IPS-18c (cell line): ENCODE results near the gene MT1HL1.
"Not testable (repeated sequence)": the region's sequence is repeated elsewhere in the genome, so short reads cannot be mapped to it uniquely, and the experiment has no call there.

Source experiments
- H3K4me3 ChIP-seq: 2 replicates; pipeline ENCODE4 v1.7.0; 2013; ENCODE audit warnings: low read depth, mild to moderate bottlenecking, low read length, moderate library complexity; ENCODE audit not compliant: insufficient read depth
- H3K9me3 ChIP-seq: one replicate; pipeline ENCODE4 v1.6.1; 2013; ENCODE audit warnings: mild to moderate bottlenecking, low read length, moderate library complexity; ENCODE audit not compliant: control insufficient read depth, insufficient read depth

Gene MT1HL1

DNA sequence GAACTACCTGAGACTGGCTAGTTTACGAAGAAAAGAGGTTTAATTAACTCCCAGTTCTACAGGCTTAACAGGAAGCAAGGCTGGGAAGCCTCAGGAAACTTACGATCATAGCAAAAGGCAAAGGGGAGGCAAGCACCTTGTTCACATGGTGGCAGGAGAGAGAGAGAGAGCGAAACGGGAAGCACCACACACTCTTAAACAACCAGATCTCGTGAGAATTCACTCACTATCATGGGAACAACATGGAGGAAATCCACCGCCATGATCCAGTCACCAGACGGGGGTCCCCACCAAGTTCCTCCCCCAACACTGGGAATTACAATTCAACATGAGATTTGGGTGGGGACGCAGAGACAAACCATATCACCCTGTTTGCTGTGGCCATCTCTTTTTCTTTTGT is 11.8 kb downstream of the MT1HL1 start:
- no peak overlapping the region for H3K4me3 ChIP-seq
- H3K9me3 ChIP-seq = no peaks in the 10 kb centered on the region

DNA sequence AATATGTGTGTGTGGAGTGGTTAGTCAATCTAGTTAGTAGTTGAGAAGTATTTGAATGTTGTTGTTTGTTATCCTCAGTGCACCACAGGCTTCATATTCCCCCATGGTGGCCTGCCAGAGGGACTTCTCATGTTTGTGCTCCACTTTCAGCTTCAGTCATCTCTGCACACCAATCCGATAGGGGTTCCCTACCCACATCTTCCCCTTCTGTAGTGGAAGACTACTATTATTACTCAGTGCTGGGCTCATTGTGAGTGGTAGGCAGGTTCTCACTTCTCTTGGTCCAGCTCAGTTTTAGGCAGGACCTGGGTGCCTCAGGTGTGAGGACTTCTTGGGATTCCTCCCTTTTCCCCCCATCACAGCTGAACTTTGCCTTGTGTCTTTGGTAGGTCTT is 14.2 kb downstream of the MT1HL1 start:
- no peaks in the 10 kb centered on the region for H3K9me3 ChIP-seq

DNA sequence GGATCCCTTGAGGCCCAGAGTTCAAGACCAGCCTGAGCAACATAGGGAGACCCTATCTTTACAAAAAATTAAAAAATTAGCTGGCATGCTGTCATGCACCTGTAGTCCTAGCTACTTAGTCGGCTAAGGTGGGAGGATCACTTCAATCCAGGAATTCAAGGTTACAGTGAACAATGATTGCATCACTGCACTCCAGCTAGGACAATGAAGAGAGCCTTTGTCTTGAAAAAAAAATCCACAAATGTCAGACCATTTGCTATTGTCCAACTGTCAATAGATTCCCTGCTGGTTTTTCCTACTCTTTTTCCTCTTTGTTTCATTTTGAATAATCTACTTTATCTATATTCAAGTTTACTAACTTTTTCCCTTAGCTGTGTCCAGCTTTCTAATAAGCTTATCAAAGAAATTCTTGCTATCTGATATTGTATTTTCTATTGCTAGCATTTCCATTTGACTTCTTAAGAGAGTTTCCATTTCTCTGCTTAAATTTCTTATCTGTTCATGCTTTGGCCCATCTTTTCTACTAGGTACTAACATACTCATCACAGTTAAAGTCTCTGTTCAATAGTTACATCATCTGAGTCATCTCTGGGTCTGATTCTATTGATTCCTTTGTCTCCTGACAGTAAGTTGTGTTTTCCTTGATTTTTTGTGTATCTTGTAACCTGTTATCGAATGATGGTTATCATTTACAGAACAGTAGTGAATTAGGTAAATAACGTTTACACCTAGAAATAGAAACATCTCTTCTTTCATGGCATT is 14.8 kb downstream of the MT1HL1 start:
- H3K4me3 ChIP-seq = no peak overlapping the region
- H3K9me3 ChIP-seq = no peaks in the 10 kb centered on the region

More for the DNA sequence above, 14.2 kb downstream of the MT1HL1 start:
- H3K4me3 ChIP-seq = no peak overlapping the region

- H3K9me3 ChIP-seq = no peaks in the 10 kb centered on the region
- no peak overlapping the region for H3K4me3 ChIP-seq
Measured at GRCh38 chr1:236983818-236984217, 20.4 kb downstream of the MT1HL1 start.

DNA sequence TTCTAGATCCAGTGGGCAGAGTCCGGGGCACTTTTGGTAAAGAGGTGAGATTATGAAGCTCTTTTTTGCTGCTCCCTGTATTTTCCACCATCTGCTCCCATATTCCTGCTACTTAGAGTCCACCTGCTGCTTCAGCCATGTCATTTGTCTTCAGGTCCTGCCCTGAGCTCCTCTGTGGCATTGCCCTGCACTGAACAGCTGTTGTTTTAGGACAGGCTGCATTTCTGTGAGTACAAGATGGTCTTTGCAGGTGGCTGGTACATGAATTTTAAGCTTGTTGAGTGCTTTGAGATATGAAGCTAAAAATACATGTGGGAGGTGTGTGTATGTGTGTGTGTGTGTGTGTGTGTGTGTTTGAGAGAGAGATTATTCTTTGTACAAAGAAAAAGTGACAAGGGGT is 21.9 kb downstream of the MT1HL1 start:
- Histone ChIP-seq H3K9me3 (no peaks in the 10 kb centered on the region), H3K4me3 (no peak overlapping the region)

DNA sequence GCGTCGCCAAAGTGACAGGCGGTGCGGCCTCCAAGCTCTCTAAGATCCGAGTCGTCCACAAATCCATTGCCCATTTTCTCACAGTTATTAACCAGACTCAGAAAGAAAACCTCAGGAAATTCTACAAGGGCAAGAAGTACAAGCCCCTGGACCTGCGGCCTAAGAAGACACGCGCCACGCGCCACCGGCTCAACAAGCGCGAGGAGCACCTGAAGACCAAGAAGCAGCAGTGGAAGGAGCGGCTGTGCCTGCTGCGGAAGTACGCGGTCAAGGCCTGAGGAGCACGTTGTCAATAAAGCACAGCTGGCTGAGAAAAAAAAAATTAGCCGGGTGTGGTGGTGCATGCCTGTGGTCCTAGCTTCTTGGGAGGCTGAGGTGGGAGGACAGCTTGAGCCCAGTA is 22.8 kb downstream of the MT1HL1 start:
- not testable (repeated sequence) for H3K9me3 ChIP-seq, H3K4me3 ChIP-seq

DNA sequence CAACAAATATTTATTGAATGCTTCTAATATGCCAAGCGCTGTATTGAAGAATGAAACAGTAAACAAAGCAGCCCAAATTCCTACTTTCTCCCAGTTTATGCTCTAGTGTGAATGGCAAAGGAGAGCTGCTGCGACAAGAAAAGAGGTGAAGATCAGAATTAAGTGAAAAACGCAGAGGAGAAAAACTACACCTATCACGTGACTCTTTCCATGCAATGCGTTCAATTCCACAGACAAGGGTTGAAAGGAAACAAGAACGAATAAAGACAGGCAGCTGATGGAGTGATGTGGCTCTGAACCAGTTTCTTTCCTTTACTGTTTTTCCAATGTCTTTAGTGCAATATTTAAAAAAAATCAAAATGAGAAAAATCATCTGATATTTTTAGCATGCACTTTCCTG is 23.6 kb downstream of the MT1HL1 start:
- H3K4me3 ChIP-seq = no peak overlapping the region

GRCh38 chr1:236979149-236979900 is 24.9 kb downstream of the MT1HL1 start:
- Histone ChIP-seq H3K4me3 (no peak overlapping the region), H3K9me3 (no peaks in the 10 kb centered on the region)

More for the DNA sequence above, 23.6 kb downstream of the MT1HL1 start:
- no peaks in the 10 kb centered on the region for H3K9me3 ChIP-seq

DNA sequence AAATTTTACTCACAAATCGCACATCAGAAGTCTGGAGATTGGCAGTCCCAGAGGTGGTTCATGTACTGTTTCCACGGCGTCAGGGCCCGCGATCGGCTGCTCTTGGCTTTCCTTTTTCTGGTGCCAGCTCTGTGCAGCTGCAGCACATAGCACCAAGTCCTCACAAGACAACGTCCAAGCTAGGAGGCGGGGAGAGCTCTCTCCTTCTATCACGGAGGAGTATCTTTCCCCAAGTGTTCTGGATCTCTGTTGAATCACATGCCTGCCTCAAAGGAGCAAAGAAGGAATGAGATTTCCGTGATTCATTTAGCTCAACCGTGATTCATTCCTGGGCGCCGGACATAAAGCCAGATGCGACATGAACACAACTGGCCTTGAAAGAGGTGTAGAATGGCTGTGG is 25.5 kb downstream of the MT1HL1 start:
- H3K9me3 ChIP-seq = no peaks in the 10 kb centered on the region
- no peak overlapping the region for H3K4me3 ChIP-seq

GRCh38 chr1:236975461-236975860 is 28.8 kb downstream of the MT1HL1 start:
- Histone ChIP-seq H3K4me3 (no peak overlapping the region), H3K9me3 (no peaks in the 10 kb centered on the region)

DNA sequence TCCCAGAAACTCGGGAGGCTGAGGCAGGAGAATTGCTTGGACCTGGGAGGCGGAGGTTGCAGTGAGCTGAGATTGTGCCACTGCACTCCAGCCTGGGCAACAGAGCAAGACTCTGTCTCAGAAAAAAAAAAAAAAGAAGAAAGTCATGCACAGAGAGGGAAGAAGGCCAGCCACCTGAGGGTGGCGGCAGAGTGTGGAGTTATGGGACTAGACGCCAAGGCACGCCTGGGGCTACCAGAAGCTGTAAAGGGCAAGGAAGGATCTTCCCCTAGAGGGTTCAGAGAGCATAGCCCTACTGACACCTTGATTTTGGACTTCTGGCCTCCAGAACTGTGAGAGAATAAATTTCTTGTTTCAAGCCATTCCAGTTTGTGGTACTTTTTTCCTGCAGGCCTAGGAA is 30.2 kb downstream of the MT1HL1 start:
- not testable (repeated sequence) for H3K9me3 ChIP-seq, H3K4me3 ChIP-seq

DNA sequence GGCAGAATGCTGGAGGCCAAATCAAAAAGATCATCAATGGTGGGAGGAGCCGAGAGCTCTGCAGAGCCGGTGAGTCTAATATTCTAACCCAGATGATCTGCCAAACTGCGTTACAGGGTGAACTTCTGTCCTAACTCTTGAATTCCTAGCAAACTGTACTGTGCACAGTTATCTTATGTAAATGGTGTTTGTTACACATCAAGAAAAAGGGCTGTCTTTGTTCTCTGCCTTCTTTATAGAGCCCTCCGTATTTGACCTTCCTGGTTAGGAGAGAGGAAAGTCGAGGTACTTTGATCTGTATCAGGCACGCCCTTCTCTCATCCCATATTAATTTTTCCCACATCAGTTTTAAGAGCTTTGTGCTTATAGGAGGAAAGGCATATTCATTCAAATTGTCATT is 37.6 kb downstream of the MT1HL1 start:
- no peak overlapping the region for H3K4me3 ChIP-seq
- peaks cover 4% of the 10 kb centered on the region for H3K9me3 ChIP-seq

GRCh38 chr1:236963920-236964319 is 40.3 kb downstream of the MT1HL1 start:
- peaks cover 4% of the 10 kb centered on the region for H3K9me3 ChIP-seq

GRCh38 chr1:236959112-236959511 is 45.1 kb downstream of the MT1HL1 start:
- peaks cover 6% of the 10 kb centered on the region for H3K9me3 ChIP-seq
- no peak overlapping the region for H3K4me3 ChIP-seq

More at GRCh38 chr1:236963920-236964319, 40.3 kb downstream of the MT1HL1 start:
- H3K4me3 ChIP-seq = no peak overlapping the region

DNA sequence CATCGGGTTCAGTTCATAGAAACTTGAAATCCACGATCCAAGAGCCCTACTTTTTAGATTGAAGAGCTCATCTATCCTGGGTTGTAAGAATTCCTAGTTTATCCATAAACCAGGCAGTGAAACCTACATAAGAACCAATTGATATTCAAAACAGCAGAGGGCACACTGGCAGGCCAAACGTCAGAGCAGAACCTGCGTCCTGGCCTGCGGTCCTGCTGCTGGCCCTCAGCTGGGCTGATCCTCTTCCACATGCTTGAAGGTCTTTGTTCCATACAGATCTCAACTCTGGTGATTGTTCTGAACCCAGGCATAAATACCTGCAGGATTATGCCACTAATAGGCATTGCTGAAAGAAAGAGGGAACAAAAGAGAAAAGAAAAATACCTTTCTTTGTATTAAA is 47.0 kb downstream of the MT1HL1 start:
- Histone ChIP-seq H3K9me3 (peaks cover 11% of the 10 kb centered on the region), H3K4me3 (no peak overlapping the region)
